GM18907 (cell line): ENCODE measurements around the gene GAGE12J.
A peak's percentile ranks its signal among the peaks of the same experiment; 100 is the strongest.
"Not testable (repeated sequence)": the region's sequence is repeated elsewhere in the genome, so short reads cannot be mapped to it uniquely, and the experiment has no call there.

Experiments
- ATAC-seq: cut with Tn5 transposase; IDR thresholded peaks from one replicate; pipeline ENCODE4 v1.9.1; 2021; ENCODE audit warnings: mild to moderate bottlenecking, moderate library complexity; ENCODE audit not compliant: unreplicated experiment

Gene GAGE12J, protein sequence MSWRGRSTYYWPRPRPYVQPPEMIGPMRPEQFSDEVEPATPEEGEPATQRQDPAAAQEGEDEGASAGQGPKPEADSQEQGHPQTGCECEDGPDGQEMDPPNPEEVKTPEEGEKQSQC

DNA sequence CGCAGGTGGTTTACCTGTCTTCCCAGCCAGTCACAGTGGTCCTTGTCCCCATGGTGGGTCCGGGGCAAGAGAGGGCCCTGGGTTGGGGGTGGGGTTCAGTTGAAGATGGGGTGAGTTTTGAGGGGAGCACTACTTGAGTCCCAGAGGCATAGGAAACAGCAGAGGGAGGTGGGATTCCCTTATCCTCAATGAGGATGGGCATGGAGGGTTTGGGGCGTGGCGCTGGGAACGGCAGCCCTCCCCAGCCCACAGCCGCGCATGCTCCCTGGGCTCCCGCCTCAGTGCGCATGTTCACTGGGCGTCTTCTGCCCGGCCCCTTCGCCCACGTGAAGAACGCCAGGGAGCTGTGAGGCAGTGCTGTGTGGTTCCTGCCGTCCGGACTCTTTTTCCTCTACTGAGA is at the start of gene GAGE12J:
TSS of gene GAGE12J (plus strand) at position 301 of the 400 bp plus-strand sequence. CDS start 1,157 bp downstream, outside the sequence.
- ATAC-seq, result not testable (repeated sequence)

DNA sequence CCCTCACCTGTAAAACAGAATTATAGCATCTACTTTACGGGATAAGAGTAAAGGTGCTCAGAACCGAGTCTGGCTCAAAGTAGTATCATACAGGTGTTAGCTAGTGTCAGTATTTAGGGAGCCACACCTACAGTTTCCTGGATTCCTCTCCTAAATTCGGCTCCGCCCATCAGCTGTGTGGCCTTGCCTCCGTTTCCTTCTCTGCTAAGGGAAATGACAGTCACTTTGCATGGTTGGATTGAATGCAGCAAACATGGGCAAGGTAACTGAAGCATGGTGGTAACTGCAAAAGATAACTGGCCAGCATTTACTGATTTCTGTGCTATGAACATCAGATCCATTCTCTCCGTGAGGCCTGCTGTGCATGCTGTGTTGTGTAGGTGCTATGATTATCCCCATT is 49.4 kb upstream of the GAGE12J start:
- ATAC-seq, result no peak

DNA sequence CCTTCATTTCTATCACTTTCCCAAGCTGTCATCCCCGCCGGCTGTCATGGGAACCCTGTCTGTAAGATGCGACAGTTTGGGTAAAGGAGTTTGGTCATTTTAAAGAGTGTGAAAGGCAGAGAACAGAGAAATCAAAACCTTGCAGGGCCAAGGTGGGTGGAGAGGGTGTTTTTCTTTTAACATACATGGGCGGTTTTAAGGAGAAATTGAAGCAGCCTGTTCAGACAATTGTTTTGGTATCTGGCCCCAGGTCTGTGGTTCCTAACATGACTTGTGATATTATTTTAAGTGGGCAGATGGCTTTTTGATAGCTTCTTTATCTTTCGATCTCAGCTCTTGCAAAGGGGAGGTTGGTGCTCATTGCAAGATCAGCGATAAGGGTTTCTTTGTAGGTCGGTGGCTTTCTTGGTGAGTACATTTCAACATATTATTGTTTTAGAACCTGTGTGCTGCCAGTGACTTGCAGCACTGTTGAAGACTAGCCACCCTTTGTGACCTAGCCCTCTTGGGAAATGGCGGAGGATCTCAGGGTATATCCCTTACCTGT is 48.6 kb upstream of the GAGE12J start:
- ATAC-seq, result no peak

DNA sequence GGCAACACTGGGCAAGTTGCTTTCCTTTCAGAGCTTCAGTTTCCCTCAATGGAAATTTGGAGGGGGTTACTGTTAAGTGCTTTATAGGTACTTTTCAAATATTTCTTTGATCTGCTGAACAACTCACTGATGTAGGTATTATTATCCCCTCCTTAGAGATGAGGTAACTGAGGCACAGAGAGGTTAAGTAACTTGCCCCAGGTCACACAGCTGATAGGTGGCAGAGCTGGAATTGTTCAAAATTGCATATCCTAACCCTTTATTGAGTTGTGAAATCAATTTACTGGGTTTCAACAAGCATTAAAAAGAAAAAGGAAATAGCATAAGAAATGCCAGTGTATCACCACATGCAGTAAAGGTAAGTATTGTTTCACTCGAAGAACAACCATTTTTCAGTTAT is 45.6 kb upstream of the GAGE12J start:
- ATAC-seq, result no peak

DNA sequence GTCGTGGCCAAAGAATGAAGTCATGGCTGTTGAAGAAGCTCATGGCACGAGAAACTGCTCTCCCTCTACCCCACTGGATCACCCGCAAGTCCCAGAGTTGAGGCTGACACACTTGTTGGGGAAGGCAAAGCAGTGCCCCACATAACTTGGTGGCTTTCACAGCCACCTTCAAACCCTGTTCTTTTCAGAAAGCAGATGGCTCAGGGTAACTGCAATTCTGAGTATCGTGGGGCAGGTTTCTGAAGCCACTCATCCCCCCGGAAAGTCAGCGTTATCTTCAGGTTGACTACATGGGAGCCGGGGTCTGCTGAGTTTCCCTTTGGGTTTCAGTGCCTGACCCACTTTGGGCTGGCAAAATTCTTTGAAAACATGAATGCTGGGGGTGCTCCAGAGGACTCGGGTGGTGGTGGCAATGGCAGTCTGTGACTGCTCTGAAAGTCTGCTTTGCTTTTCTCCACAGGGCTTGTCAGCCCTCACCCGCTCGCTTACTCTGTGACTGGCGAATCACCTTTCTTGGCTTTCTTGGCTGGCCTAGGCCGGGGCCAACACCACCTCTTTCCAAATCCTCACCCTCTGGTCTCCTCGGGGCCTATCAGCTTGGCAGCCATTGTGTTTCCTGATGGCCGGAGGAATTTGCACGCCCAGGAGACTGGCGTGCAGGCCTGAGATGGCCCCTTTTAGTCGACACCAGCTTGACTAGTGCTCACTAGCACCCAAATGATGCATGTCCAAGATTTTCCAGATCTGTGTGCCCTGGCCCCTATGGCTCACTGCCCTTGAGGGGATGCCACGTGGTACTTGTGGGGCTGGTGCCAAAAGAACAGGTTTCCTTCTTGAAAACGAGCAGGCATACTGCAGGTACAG is 44.9 kb upstream of the GAGE12J start:
- no peak for ATAC-seq

DNA sequence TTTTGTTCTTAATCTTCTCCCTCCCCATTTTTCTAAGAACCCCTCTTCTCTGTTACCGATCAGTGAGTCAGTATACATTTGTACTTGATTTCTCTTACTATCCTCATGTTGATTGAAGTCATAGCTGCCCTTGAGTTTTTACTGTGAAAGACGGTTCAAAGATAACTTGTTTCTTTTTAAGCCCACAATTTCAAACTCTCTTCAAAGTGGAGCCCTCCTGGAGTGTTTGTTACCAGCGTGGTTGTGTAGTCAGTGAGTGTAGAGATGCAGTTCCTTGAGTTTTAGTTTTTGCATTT is 44.4 kb upstream of the GAGE12J start:
- ATAC-seq, result no peak

DNA sequence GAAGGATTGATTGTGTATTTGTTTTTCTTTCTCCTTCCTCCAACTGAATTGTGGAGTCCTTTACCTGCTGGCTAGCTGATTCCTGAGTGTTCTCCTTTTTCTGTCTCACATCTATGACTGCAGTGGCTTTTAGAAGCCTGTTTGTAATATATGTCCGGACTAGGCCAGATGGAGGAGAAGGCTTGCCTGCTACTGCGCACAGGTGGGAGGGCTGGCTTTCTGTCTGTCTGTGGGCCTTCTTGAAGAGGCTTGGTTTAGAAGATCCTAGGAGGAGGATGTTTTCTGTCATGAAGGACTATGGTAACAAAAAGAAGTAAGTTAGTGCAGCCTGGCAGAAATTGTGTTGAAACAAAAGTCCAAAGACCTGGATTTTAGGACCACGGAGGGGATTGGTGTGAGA is 43.8 kb upstream of the GAGE12J start:
- no peak for ATAC-seq

DNA sequence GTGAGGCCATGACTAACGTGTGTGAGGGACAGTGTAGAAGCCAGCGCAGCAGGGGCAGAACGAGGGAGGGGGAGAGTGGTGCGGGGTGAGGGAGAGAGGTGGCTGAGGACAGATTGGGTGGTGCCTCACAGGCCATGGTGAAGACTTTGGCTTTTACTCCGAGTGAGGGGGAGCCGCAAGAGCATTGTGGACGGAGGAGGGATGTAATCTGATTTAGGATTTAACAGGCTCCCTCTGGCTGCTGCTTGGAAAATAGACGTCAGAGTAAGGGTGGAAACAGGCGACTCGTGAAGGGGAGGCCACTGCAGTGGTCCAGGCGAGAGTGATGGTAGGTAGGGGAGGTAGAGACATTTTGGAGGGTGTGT is 39.2 kb upstream of the GAGE12J start:
- ATAC-seq, result no peak

DNA sequence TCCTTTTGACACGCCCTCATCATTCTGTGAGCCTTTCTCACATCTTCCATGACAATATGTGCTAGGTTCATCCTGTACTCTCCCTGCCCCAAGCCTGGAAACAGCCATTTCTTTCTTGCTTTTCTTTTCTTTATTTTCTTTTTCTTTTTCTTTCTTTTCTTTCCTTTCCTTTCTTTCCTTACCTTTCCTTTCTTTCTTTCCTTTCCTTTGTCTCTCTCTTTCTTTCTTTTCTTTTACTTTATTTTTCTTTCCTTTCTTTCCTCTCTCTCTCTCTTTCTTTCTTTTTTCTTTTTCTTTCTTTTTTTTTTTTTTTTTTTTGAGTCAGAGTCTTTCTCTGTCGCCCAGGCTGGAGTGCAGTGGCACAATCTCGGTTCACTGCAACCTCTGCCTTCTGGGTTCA is 37.6 kb upstream of the GAGE12J start:
- no peak for ATAC-seq

DNA sequence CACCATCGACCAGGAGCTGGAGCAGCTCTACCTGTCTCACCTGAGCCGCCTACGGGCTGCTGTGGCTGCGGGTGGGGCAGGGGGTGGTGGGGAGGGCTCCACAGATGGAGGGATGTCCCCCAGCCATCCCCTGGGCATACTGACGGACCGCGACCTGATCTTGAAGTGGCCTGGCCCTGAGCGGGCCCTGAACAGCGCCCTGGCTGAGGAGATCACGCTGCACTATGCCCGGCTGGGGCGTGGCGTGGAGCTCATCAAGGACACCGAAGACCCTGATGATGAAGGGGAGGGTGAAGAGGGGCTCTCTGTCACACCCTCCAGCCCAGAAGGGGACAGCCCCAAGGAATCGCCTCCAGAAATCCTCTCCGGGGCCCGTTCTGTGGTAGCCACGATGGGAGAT is 35.7 kb upstream of the GAGE12J start:
- no peak for ATAC-seq

DNA sequence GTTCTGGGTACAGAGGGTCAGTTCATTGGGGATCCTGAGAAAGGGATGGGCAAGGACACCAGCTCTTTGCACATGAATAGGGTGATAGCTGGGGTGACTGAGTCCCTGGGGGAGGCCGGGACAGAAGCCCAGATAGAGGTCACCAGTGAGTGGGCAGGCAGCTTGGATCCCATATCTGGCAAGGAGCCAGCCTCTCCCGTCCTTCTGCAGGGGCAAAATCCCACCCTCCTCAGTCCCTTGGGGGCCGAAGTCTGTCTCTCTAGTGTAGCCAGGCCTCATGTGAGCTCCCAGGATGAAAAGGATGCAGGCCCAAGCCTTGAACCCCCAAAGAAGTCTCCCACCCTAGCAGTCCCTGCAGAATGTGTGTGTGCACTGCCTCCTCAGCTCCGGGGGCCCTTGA is 35.3 kb upstream of the GAGE12J start:
- no peak for ATAC-seq

DNA sequence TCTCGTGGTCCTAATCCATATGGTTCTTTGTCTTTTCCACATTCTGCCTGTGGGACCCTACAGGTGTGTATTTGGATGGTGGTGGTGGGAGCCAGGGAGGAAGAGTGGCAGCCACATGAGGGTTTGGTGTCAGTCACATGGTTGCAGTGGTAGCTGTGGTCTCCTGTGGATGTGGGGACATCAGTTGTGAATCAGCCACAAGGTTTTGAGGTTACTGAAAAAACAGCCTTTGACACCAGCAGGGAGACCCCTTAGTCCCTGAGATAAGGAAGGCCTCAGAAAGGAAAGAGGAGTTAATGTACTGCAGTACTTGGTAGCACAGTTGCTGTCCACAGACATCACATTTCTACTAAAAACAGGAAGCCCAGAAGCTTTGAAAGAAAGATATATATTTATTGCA is 34.2 kb upstream of the GAGE12J start:
- no peak for ATAC-seq

DNA sequence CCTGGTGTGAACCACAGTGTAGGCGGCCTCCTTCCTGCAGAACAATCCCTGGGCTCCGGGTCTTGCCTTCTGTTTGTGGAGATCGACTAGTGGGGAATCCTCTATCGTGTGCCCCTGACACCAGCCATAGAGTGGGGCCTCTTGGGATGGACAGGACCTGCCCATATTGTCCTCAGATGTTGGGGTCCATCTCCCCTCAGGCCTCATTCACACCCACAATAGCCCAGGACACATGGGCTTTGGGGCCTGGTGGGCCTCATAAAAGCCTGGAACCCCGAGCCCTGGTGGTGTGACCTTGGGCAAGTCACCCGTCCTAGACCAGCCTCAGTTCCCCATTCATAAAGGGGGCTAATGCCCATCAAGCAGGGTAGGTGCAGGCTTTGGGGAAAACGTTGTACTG is 31.6 kb upstream of the GAGE12J start:
- ATAC-seq, result no peak

DNA sequence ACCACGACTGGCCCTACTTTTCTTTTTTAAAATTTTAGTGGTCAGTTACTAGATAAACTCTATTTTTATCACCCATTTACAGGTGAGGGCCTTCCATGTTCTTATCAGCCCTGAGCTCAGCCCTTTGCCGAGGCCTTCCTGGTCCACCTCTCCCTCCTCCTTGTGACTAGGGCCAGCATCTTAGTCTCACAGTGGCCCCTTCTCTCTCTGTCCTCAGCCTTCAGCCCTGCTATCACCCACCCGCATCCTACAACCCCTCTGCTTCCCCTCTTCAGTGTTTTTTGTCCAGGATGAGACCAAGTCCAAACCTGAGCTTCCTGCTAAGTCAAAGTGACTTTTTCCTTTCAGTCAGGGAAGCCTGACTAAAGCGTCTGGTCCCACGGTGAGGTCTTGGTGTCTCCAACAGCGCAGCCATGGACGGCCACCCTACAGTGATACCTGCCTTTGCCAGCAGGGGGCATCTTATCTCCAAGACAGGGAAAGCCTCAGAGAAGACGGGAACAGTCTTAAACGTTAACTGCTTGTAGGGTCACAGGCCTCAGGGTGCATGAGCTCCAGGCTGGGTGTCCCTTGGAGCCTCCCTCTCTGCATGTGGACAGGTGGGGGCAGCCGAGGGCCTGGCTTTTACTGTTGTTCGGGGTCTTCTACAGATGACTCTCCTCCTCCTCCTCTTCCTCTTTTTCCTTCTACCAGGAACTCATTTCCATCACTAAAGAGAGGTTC is 30.1 kb upstream of the GAGE12J start:
- peak; percentile 67 for ATAC-seq

DNA sequence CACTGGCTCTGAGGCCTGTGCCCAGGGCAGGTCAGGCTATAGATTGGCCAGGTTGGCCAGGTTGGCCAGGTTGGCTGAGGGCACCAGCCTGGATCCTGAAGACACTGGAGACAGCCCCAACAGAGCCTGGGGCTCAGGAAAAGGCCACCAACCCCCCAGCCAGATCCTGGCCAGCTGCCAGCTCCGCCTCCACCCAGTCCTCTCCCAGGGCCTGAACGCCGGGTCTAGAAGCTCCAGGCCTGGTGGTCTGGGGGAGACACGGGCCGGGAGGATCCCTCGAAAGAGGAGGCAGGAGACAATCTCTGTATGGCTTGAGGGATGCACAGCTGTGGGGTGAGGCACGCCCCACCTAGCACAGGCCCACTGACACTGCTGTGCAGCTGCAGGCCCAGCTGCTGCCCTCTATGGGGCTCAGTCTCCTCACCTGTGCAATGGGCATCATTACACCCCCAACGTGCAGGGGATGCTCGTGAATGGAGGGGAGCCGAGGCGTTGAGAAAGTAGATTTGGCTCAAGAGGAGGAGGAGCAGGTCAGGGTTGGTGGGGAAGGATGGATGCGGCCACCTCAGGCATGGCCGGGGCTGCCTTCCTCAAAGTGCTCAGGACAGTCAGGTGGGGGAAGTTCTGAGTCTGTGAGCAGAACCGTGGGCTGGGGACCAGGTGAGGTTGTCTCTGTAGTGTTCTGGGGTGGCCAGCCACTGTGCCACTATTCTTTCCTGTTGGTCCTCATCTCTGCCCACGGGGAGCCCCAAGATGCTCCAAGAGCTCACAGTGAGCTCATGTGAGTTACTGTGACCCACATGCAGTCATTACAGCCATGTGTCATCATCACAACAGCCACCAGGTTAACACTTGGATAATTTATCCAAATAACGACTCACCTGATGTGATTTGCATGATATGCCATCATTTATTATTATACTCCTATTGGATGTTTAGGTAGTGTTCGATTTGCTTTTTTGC is 29.2 kb upstream of the GAGE12J start:
- ATAC-seq, result no peak

DNA sequence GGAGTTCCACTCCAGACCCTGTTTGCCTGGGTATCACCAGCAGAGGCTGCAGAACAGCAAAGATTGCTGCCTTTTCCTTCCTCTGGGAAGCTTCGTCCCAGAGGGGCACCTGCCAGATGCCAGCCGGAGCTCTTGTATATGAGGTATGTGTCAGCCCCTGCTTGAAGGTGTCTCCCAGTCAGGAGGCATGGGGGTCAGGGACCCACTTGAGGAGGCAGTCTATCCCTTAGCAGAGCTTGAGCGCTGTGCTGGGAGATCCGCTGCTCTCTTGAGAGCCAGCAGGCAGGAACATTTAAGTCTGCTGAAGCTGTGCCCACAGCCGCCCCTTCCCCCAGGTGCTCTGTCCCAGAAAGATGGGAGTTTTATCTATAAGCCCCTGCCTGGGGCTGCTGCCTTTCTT is 22.5 kb upstream of the GAGE12J start:
- not testable (repeated sequence) for ATAC-seq

DNA sequence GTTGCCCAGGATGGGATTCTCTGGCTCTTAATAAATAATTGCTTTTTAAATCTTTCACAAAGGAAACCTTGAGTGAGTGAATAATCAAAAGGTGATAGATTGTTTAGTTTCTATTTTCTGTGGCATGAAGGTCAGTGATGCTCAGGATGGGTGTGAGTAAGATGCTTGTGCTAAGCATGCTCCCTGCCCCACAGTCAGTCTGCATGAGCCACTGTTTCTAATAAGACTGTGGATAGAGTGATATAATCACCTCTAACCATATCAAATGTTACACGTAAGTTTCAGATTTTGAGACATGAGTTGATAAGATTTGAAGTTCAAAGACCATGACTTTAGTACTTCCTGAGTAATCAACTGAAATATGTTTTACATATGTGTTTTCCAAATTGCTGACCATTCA is 21.1 kb upstream of the GAGE12J start:
- ATAC-seq, result no peak

DNA sequence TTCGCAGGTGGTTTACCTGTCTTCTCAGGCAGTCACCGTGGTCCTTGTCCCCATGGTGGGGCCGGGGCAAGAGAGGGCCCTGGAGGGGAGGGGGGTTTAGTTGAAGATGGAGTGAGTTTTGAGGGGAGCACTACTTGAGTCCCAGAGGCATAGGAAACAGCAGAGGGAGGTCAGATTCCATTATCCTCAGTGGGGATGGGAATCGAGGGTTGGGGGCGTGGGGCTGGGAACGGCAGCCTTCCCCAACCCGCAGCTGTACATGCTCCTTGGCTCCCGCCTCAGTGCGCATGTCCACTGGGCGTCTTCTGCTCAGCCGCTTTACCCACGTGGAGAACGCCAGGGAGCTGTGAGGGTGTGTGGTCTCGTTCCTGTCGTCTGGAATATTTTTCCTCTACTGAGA is 18.5 kb upstream of the GAGE12J start, which contains the start of gene GAGE10:
TSS of gene GAGE10 (plus strand) at position 301 of the 400 bp plus-strand sequence. CDS start 1,214 bp downstream, outside the sequence.
- no peak for ATAC-seq

DNA sequence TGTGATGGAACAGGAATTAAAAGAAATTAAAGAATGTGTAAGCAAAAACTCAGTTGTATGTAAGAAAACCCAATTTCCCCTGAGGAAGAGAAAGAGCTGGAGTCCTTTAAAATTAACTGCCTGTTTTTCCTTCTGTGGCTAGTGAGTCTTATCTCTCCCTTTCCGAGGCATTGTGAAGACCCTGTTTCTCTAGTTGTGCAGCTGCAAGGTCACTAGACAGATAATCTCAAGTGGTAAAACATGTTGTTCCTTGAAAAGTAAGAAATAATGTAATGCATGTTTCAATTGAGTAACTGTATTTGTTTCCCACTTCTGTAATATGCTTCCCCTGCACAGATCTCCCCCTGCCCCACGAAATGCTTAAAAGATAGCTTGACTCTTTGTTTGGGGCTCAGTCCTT is 14.1 kb upstream of the GAGE12J start:
- ATAC-seq, result not testable (repeated sequence)

DNA sequence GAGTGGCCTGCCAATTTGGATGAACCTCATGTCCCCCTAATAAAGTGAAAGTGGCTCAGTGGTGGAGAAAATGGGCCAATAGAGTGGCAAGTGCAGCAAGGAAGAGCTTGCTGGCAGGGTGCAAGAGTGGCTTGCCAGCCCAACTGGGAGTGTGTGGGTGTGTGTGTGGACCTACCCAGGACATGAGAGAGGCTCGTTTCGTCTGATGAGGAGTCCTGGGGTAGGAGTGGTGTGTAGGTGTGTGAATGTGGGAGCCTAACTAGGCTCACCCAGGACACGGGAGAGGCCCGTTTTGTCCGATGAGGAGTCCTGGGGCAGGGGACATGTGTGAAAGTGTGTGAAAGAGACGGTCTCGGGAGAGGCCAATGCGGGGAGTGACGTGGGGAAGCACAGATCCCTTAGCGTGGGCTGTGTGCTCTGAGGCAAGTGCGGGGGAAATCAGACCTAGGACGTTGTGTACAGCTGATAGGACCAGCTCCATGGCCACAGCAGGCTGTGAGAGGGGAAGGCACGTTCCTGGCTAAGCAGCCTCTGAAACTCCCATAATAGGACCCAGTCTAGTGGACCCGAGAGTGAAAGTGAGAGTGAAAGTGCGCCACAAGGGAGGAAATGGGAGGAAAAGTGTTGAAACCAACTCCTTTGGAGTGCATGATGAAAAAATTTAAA is 13.1 kb upstream of the GAGE12J start:
- ATAC-seq, result no peak
